ENCODE results near the gene IQCF5.

DNA sequence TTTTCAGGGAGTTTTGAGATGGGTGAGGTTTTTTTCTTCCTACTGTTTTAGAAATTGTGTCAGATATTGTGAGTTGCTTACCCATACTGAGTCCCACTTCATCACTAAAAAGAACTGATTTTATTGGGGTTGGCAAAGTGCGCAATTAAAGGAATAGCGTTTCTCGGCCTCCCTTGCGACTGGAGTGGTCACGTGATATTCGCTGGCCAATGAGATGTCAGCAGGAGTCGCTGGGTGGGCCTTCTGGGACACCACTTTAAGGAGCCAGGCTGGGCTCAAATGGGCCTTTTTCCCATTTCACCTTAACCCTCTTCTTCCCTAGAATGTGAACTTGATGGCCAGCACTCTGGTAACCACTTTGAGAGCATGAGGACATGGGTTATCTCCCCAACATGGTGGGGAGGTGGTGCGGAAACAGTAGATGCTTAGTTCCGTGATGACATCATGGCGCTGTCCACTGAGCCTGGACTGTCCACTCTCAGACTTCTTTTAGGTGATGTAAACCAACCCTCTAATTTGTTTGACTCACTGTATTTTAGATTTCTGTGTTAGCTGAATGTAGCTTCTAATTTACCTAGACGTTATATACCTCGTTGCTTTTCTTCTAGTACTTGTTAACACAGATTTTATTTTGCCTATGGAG, 13.2 kb upstream of the IQCF5 start:
- TF ChIP-seq, protein P1, sequence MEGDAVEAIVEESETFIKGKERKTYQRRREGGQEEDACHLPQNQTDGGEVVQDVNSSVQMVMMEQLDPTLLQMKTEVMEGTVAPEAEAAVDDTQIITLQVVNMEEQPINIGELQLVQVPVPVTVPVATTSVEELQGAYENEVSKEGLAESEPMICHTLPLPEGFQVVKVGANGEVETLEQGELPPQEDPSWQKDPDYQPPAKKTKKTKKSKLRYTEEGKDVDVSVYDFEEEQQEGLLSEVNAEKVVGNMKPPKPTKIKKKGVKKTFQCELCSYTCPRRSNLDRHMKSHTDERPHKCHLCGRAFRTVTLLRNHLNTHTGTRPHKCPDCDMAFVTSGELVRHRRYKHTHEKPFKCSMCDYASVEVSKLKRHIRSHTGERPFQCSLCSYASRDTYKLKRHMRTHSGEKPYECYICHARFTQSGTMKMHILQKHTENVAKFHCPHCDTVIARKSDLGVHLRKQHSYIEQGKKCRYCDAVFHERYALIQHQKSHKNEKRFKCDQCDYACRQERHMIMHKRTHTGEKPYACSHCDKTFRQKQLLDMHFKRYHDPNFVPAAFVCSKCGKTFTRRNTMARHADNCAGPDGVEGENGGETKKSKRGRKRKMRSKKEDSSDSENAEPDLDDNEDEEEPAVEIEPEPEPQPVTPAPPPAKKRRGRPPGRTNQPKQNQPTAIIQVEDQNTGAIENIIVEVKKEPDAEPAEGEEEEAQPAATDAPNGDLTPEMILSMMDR (conservative IDR thresholded peaks at IDR 0.05) = no peak
- no peak for TF ChIP-seq EZH2 (IDR thresholded peaks at IDR 0.05; ENCODE audit: low read depth)
